Measurements from ENCODE around the gene PNPO. TPM values are rescaled to one million over a fixed set of nuclear protein-coding genes. Genes with fewer than 3 reads are reported as not detected.

Gene PNPO
- total RNA-seq (2014; rRNA removed; shearing (Covaris generic)), result 44.7 and 53.7 TPM in 2 replicates
- 20.0 and 22.7 TPM in 2 replicates for polyA plus RNA-seq (2016; fragmentation: Nextera tagmentation; extraction: Ambion mirVana)

- H3K9me2 ChIP-seq (ENCODE audit: insufficient read depth), result no peaks in the 10 kb centered on the region
- peak; percentile 99 for DNase-seq
- no peaks in the 10 kb centered on the region for H3K36me3 ChIP-seq (ENCODE audit: low read depth)
- H3F3A ChIP-seq (ENCODE audit: insufficient read depth), result no peaks in the 10 kb centered on the region
- peak within 1 kb of the TSS; percentile 92 for H3K4me2 ChIP-seq (ENCODE audit: unreplicated experiment)
- H3K4me3 ChIP-seq, result peak within 1 kb of the TSS; percentile 88
- in situ Hi-C loops (cut with MboI), result no loop called here
- H3K27me3 ChIP-seq (replicated peaks; ENCODE audit: insufficient read depth), result no peaks in the 10 kb centered on the region
- no peaks in the 10 kb centered on the region for H4K20me1 ChIP-seq (ENCODE audit: insufficient read depth)
- peak within 1 kb of the TSS; percentile 84 for H3K9ac ChIP-seq
- H3K79me2 ChIP-seq (ENCODE audit: insufficient read depth), result peaks cover 15% of the 10 kb centered on the region
- H3K4me1 ChIP-seq (ENCODE audit: insufficient read depth), result 0 out of 2 replicates have a peak, but pooled peaks cover 3% of the 10 kb centered on the region
- 2% methylated on average over 41 to 45 of the region's 50 CpGs for WGBS, 2 experiments (ENCODE audit: low coverage in 1 of 2, low lambda C conversion rate in 2 of 2, missing lambda C conversion rate in 2 of 2)
- no peaks in the 10 kb centered on the region for H3K9me3 ChIP-seq (ENCODE audit: low read depth)
- TF ChIP-seq EZH2phosphoT487 (IDR thresholded peaks at IDR 0.05; ENCODE audit: insufficient read depth, low read depth), result no peak
- TF ChIP-seq EZH2 (IDR thresholded peaks at IDR 0.05; ENCODE audit: insufficient read depth, poor library complexity, severe bottlenecking), result no peak
- peak within 1 kb of the TSS; percentile 26 for H3K27ac ChIP-seq
- peak within 1 kb of the TSS; percentile 97 for H2AFZ ChIP-seq
These were observed at the start of gene PNPO for GRCh38 chr17:47941246-47942095. TSS of gene PNPO (plus strand) at chr17:47941571. CDS start at chr17:47941676, 105 bp downstream.

GRCh38 chr17:47894498-47895346, 46.6 kb upstream of the PNPO start:
- Histone ChIP-seq H3F3A (ENCODE audit: insufficient read depth) (peaks cover 9% of the 10 kb centered on the region; the same call in 1 of the 2 replicates), H3K27me3 (replicated peaks; ENCODE audit: insufficient read depth) (no peaks in the 10 kb centered on the region), H3K36me3 (ENCODE audit: low read depth) (no peaks in the 10 kb centered on the region), H3K9ac (peak overlapping the region; percentile 88), H3K4me2 (ENCODE audit: unreplicated experiment) (peak overlapping the region; percentile 95), H3K27ac (peak overlapping the region; percentile 52), H3K9me2 (ENCODE audit: insufficient read depth) (no peaks in the 10 kb centered on the region), H3K79me2 (ENCODE audit: insufficient read depth) (peaks cover 45% of the 10 kb centered on the region), H2AFZ (peak overlapping the region; percentile 93), H4K20me1 (ENCODE audit: insufficient read depth) (no peaks in the 10 kb centered on the region), H3K4me1 (ENCODE audit: insufficient read depth) (peaks cover 17% of the 10 kb centered on the region), H3K4me3 (peak overlapping the region; percentile 90), H3K9me3 (ENCODE audit: low read depth) (no peaks in the 10 kb centered on the region)
- TF ChIP-seq EZH2 (IDR thresholded peaks at IDR 0.05; ENCODE audit: insufficient read depth, poor library complexity, severe bottlenecking), result no peak
- no peak for TF ChIP-seq EZH2phosphoT487 (IDR thresholded peaks at IDR 0.05; ENCODE audit: insufficient read depth, low read depth)
- no peak for DNase-seq
- 37 to 39% methylated on average over 11 of the region's 11 CpGs for WGBS, 2 experiments (ENCODE audit: low coverage in 1 of 2, low lambda C conversion rate in 2 of 2, missing lambda C conversion rate in 2 of 2)
- in situ Hi-C loops (cut with MboI), result no loop called here

- H3K27me3 ChIP-seq (replicated peaks; ENCODE audit: insufficient read depth), result no peaks in the 10 kb centered on the region
- H3K9me3 ChIP-seq (ENCODE audit: low read depth), result no peaks in the 10 kb centered on the region
- H2AFZ ChIP-seq, result peak overlapping the region; percentile 93
- DNase-seq, result peak; percentile 76
- H3K4me3 ChIP-seq, result peak overlapping the region; percentile 90
- H3K9ac ChIP-seq, result peak overlapping the region; percentile 88
- WGBS, 2 experiments (ENCODE audit: low coverage in 1 of 2, low lambda C conversion rate in 2 of 2, missing lambda C conversion rate in 2 of 2), result 0 to 2% methylated on average over 25 of the region's 25 CpGs
- in situ Hi-C loops (cut with MboI), result no loop called here
- H3K4me2 ChIP-seq (ENCODE audit: unreplicated experiment), result peak overlapping the region; percentile 95
- peaks cover 17% of the 10 kb centered on the region for H3K4me1 ChIP-seq (ENCODE audit: insufficient read depth)
- H3K79me2 ChIP-seq (ENCODE audit: insufficient read depth), result peaks cover 52% of the 10 kb centered on the region
- no peaks in the 10 kb centered on the region for H4K20me1 ChIP-seq (ENCODE audit: insufficient read depth)
- H3F3A ChIP-seq (ENCODE audit: insufficient read depth), result peaks cover 9% of the 10 kb centered on the region; the same call in 1 of the 2 replicates
- H3K27ac ChIP-seq, result peak overlapping the region; percentile 52
- no peaks in the 10 kb centered on the region for H3K36me3 ChIP-seq (ENCODE audit: low read depth)
- TF ChIP-seq EZH2phosphoT487 (IDR thresholded peaks at IDR 0.05; ENCODE audit: insufficient read depth, low read depth), result no peak
- TF ChIP-seq EZH2 (IDR thresholded peaks at IDR 0.05; ENCODE audit: insufficient read depth, poor library complexity, severe bottlenecking), result no peak
- H3K9me2 ChIP-seq (ENCODE audit: insufficient read depth), result no peaks in the 10 kb centered on the region
These were observed 46.0 kb upstream of the PNPO start for GRCh38 chr17:47895347-47895855.
